ENCODE results near the gene CTXND2.

GRCh38 chr1:150881331-150882070, 5.4 kb upstream of the CTXND2 start:
- TF ChIP-seq POLR2A (IDR thresholded peaks at IDR 0.05; ENCODE audit: low read depth, low read length) (no peak), SPI1 (IDR thresholded peaks at IDR 0.05; ENCODE audit: low read depth, low read length) (no peak)
